ENCODE measurements around the gene CFAP46.
"Not testable (repeated sequence)": the region's sequence is repeated elsewhere in the genome, so short reads cannot be mapped to it uniquely, and the experiment has no call there.

The CFAP46 gene

GRCh38 chr10:132962623-132963429 is 20.5 kb upstream of the CFAP46 start:
- no peak for DNase-seq

GRCh38 chr10:132961787-132962622 is 19.6 kb upstream of the CFAP46 start:
- DNase-seq, result peak; percentile 61 to 71

DNA sequence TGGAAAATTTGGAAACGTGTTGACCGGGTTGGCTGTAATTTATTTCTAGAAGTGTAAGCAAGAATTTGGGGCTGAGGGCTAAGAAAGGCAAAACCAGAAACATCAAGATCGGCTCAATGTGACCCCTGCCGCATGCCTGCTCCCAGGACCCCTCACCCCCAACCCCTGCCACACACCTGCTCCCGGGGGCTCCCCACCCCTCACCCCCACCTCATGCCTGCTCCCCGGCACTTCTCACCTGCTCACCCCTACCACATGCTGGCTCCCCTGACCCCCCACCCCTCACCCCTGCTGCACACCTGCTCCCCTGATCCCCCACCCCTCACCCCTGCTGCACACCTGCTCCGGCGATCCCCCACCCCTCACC is 19.0 kb upstream of the CFAP46 start:
- DNase-seq, result no peak

- DNase-seq, result no peak
Observed at GRCh38 chr10:132960631-132961419, 18.5 kb upstream of the CFAP46 start.

DNA sequence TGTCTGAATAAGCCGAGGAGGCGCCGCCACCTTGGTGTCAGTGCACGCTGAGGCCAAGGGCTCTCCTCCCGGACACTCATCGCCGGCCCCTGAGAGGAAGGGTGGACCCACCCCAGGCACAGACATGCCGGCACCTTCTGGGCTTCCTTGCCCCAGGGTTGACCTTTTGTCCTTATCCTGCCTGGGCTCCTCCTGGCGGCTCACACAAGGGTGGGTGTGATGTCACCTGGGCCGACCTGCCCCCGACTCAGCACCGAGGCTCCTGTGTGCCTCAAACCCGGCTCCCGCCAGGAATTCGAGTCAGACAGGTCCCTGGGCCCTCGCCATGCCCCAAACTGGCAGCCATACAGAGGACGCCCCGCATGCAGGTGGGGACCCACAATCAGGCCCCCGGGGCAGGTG is 17.7 kb upstream of the CFAP46 start:
- no peak for DNase-seq

- DNase-seq, result no peak
Observed at GRCh38 chr10:132959559-132959961, 17.2 kb upstream of the CFAP46 start.

DNA sequence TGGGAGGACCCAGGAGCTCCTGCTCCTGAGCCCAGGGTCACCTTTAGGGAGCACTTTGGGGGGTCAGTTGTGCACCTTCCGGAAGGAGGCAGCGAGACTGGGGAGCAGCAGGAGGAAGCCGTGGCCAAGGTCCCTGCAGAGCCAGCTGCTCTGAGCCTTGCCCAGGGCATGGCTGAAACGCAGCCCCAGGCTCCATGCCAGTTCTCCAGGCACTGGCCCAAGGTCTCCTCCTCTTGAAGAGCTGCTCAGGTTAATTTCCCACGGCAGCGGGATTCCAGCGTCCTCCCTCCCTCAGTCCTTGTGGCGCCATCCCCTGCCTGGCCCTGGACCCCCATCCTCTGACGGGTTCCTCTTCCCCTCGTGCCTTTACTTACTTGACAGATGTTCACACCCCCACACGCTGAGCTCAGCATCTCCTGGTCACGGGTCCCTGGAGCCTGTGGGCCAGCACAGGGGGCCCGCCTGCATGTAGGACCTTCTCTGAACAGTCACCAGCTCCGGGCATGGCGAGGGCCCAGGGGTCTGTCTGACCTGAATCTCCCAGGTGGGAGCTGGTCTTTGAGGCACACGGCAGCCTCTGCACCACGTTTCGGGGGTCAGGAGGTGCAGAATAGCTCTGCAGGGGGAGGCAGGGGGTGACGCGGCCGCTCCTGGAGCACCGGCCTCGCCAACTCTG is 16.7 kb upstream of the CFAP46 start:
- no peak for DNase-seq

GRCh38 chr10:132957981-132958882 is 15.9 kb upstream of the CFAP46 start:
- no peak for DNase-seq

GRCh38 chr10:132957131-132957530 is 14.8 kb upstream of the CFAP46 start:
- no peak for DNase-seq

DNA sequence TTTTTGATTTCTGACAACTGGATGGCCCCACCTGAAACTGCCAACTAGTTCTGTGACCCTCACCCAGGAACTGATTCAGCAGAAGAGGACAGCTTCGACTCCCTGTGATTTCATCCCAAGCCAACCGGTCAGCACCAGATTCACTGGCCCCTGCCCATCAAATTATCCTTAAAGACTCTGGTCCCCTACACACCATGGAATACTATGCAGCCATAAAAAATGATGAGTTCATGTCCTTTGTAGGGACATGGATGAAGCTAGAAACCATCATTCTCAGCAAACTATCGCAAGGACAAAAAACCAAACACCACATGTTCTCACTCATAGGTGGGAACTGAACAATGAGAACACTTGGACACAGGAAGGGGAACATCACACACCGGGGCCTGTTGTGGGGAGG is 13.9 kb upstream of the CFAP46 start:
- not testable (repeated sequence) for DNase-seq

DNA sequence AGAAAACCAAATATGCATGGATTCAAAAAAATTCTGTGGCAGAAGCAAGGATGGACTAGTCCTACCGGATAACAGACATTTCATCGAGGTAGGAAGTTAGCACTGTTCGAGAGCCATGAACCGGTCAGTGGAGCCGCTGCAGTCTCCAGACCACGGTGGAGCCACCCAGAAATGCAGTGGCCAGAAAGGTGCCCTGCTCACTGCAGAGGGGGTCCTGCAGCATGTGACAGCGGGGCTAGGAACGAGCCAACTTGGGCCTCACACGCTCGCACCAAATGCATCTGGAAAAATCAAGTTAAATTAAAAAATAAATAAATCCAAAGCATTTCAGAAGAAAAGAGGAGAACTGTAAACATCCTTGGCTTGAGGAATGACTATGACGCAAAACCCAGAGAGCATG is 13.1 kb upstream of the CFAP46 start:
- no peak for DNase-seq

- no peak for DNase-seq
Observed at GRCh38 chr10:132953428-132953827, 11.1 kb upstream of the CFAP46 start.

- no peak for DNase-seq
Observed at GRCh38 chr10:132951926-132952325, 9.6 kb upstream of the CFAP46 start.

GRCh38 chr10:132948351-132948750 is 6.0 kb upstream of the CFAP46 start:
- no peak for DNase-seq

- DNase-seq, result no peak
Observed at GRCh38 chr10:132947843-132948242, 5.5 kb upstream of the CFAP46 start.

DNA sequence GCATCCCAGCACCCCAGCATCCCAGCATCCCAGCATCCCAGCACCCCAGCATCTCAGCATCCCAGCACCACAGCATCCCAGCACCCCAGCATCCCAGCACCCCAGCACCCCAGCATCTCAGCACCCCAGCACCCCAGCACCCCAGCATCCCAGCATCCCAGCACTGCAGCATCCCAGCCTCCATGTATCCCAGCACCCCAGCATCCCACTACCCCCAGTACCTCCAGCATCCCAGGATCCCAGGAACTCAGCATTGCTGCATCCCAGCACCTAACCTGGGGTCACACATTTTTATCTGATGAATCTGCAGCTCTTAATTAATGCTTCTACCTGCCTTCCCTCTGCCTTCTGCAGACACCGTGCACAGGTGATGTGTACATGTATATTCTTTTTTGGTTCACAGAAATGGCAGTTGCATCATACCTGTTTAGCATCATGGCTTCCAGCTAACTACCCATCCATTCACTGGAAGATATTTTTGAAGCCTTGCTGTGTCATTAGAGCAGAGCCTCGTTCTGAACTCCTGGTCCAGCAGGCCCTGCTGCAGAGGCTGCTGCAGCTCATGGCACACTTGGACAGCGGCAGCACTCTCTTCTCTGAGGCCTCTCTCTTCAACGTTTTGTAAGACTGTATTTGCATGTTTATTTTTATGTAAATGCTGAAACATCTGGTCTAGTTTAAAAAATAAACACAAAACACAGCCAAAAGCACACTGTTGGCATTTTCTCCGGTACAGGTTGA is 4.6 kb upstream of the CFAP46 start:
- DNase-seq, result no peak

DNA sequence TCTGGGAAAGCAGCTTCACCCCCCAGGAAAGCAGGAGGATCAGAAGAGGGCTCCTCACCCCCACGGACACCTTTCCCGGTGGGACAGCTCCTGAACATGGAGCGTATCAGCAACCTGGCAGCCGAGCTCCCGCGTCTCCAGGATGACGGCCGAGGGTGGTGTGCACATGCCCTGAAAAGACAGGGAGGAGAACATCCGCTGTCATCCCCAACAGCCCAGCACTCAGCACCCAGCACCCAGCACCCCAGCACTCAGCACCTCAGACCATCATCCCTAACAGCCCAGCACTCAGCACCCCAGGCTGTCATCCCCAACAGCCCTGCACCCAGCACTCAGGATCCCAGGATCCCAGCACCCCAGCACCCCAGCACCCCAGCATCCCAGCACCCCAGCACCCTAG is 3.9 kb upstream of the CFAP46 start:
- no peak for DNase-seq

GRCh38 chr10:132945894-132946255 is 3.5 kb upstream of the CFAP46 start:
- no peak for DNase-seq

GRCh38 chr10:132945125-132945893 is 2.9 kb upstream of the CFAP46 start:
- no peak for DNase-seq

DNA sequence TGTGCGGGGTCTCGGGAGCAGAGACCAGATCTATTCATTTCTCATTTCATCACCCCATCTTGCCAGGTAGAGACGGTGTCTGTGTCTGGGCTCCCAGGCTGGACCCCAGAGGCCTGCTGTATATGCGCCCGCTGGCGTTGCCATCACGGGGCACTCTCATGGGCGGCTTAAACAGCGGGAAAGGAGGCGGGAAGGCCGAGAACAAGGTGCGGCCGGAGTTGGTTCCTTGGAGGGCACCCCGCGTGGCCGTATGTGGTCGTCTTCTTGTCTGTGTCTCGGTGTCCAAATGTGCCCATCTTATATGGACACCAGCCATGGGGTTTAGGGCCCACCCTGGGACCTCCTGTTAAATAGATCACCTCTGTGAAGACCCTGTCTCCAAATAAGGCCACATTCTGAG is 2.1 kb upstream of the CFAP46 start:
- no peak for DNase-seq

Data from CD4-positive, alpha-beta T cell treated with Interleukin-1 beta for 1 hour (primary cell).